ENCODE data around the gene LRP3. TPM values are rescaled to one million over a fixed set of nuclear protein-coding genes. Genes with fewer than 3 reads are reported as not detected.

LRP3 gene
- total and polyA plus RNA-seq, 12 donors: 1.4 to 92.8 (median 52.2) TPM

DNA sequence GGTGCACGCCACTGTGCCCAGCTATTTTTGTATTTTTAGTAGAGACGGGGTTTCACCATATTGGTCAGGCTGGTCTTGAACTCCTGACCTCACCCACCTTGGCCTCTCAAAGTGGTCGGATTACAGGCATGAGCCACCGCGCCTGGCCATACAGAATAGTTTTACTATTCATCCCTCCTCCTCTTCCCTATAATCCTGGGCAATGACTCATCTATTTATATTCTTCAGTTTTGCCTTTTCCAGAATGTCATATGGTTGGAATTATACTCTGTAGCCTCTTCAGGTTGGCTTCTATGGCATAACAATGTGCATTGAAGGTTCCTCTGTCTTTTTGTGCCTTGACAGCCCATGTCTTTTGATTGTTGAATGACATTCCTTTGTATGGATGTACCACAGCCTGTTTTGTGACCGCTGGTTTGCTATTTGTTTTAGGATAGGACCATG, 22.2 kb upstream of the LRP3 start:
- H3K4me1 ChIP-seq (replicated peaks in 1 of 2): peaks cover 5 to 9% of the 10 kb centered on the region in 2 donors
- H3K36me3 ChIP-seq (replicated peaks in 1 of 2): no peaks in the 10 kb centered on the region
- no peak overlapping the region for H3K27ac ChIP-seq
- no peak overlapping the region for H3K4me3 ChIP-seq
- no peaks in the 10 kb centered on the region for H3K9me3 ChIP-seq (replicated peaks in 1 of 3)
- TF ChIP-seq POLR2A (IDR thresholded peaks at IDR 0.05): no peak
- TF ChIP-seq, protein P1, sequence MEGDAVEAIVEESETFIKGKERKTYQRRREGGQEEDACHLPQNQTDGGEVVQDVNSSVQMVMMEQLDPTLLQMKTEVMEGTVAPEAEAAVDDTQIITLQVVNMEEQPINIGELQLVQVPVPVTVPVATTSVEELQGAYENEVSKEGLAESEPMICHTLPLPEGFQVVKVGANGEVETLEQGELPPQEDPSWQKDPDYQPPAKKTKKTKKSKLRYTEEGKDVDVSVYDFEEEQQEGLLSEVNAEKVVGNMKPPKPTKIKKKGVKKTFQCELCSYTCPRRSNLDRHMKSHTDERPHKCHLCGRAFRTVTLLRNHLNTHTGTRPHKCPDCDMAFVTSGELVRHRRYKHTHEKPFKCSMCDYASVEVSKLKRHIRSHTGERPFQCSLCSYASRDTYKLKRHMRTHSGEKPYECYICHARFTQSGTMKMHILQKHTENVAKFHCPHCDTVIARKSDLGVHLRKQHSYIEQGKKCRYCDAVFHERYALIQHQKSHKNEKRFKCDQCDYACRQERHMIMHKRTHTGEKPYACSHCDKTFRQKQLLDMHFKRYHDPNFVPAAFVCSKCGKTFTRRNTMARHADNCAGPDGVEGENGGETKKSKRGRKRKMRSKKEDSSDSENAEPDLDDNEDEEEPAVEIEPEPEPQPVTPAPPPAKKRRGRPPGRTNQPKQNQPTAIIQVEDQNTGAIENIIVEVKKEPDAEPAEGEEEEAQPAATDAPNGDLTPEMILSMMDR (IDR thresholded peaks at IDR 0.05): no peak
- 90 to 96% (median 92%) methylated on average over 6 of the region's 6 CpGs for WGBS, 4 donors
- no peaks in the 10 kb centered on the region for H3K27me3 ChIP-seq
- intact Hi-C loops (cut with DNase I): no loop called here
- DNase-seq: no peak

DNA sequence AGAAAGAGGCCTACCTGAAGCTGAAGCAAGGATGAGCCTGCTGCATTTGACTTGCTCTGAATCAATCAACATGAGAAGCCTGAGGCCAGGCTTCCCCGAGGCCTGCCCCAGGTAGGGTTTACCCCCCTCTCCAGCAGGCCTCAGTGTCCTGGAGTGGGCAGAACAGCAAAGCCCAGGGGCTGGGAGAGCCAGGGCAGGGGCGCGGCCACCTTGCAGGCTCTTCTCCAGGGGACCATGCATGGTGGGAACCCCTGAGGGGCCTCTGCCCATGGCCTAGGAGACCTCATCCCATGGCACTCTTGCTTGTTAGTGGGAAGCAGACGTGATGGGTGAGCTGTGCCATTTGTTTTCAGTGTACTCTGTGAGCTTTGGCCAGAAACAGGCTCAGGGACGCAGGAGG, 19.9 kb upstream of the LRP3 start:
- Histone ChIP-seq H3K4me3 (no peak overlapping the region), H3K4me1 (replicated peaks in 1 of 2) (peaks cover 10 to 20% of the 10 kb centered on the region in 2 donors), H3K27ac (no peak overlapping the region), H3K36me3 (replicated peaks in 1 of 2) (no peaks in the 10 kb centered on the region), H3K27me3 (no peaks in the 10 kb centered on the region), H3K9me3 (replicated peaks in 1 of 3) (no peaks in the 10 kb centered on the region)
- no peak for TF ChIP-seq POLR2A (IDR thresholded peaks at IDR 0.05)
- DNase-seq: no peak
- intact Hi-C loops (cut with DNase I): no loop called here
- 87 to 93% (median 92%) methylated on average over 3 to 5 of the region's 5 CpGs for WGBS, 4 donors

DNA sequence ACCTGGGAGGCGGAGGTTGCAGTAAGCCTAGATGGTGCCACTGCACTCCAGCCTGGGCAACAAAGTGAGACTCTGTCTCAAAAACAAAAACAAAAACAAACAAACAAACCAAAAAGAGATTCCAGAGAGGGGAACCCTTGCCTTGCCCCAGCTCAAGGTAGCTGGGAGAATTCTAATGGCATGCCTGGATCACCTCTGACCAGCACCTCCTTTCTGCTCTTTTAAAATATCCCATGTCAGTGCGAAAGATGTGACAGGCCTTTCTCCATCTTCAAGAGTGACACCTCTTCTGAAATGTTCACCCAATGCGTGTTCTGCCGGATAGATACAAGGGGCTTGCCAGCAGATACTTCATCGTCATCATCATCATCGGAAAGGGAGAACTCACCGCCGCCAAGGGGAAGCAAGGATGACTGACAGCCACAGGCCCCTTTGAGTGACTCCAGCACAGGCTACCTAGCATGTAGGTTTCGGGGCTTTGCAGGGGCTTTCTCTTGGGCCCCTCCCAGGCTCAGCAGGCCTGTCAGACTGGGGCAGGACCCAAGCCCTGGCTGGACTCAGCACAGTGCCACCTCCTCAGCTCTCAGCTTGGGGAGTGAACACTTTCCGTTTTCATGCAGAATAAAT, 18.9 kb upstream of the LRP3 start:
- Histone ChIP-seq H3K36me3 (replicated peaks in 1 of 2) (no peaks in the 10 kb centered on the region), H3K27me3 (no peaks in the 10 kb centered on the region), H3K4me3 (no peak overlapping the region), H3K9me3 (replicated peaks in 1 of 3) (no peaks in the 10 kb centered on the region), H3K27ac (no peak overlapping the region), H3K4me1 (replicated peaks in 1 of 2) (peaks cover 10 to 20% of the 10 kb centered on the region in 2 donors)
- TF ChIP-seq, protein P1 (IDR thresholded peaks at IDR 0.05): no peak
- no peak for TF ChIP-seq POLR2A (IDR thresholded peaks at IDR 0.05)
- 89 to 98% (median 92%) methylated on average over 6 to 10 of the region's 10 CpGs for WGBS, 4 donors
- DNase-seq: no peak
- intact Hi-C loops (cut with DNase I): no loop called here

DNA sequence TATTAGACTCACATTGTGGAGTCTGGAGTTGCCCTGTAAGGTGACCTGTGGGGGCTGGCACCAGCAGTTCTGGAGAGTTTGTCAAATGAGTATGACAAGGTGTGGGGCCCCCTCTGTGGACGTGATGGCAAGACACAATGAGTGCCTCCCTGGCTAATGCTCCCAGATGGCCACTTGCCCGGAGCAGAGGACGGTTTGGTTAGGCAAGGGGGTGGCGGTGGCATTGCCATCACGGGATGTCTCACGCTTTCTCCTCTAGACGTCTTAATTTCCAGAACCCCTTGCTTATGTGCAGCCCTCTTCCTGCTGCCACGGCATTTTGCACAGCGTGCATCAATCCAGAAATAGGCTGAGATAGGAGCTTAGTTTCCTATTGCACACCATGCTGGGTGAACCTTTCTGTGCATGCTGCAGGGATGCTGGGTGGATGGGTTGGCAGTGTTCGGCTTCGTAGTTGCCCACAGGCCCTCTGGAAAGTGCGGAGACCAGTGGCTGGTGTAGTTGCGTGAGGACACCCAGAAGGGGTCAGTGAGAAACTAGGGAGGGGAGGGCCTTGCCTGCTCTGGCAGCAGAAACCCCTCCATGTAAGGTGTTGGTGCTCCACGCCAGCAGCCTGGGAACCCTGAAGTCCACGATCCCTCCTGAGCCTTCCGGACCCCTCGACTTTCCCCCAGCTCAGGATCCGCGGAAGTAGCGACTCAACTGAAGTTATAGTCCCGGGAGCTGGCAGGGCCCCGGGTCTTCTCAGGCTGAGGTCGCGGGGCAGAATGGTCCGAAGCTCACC, 18.1 kb upstream of the LRP3 start:
- Histone ChIP-seq H3K27me3 (no peaks in the 10 kb centered on the region), H3K36me3 (replicated peaks in 1 of 2) (no peaks in the 10 kb centered on the region), H3K27ac (peak overlapping the region; percentile 87 to 95 (median 90)), H3K4me1 (replicated peaks in 1 of 2) (peaks cover 10 to 20% of the 10 kb centered on the region in 2 donors), H3K4me3 (peak overlapping the region; percentile 55 to 88 (median 78)), H3K9me3 (replicated peaks in 1 of 3) (no peaks in the 10 kb centered on the region)
- no peak for TF ChIP-seq POLR2A (IDR thresholded peaks at IDR 0.05)
- TF ChIP-seq, protein P1 (IDR thresholded peaks at IDR 0.05): no peak
- WGBS, 4 donors: 3 to 16% (median 13%) methylated on average over 5 to 25 of the region's 25 CpGs
- intact Hi-C loops (cut with DNase I): no loop called here
- DNase-seq: peak in 1 of 7 donors; percentile 40

Data from adrenal gland (tissue), 12 donors.